Measurements from ENCODE around the gene FREM2.

FREM2 gene

DNA sequence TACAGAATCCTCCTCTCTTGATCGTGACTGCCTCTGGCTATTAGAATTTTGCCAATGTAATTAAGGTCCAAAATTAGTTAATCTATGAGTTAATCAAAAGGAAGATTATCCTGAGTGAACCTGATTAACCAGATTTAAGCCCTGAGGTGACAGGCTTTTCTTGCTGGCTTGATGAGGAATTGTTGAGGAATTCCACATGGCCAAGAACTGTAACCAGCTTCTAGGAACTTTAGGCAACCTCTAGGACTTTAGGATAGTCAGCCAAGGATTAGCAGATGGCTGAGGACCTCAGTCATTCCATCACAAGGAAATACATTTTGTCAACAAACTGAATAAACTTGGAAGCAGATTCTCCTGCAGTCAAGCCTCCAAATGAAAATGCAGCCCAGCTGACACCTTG, 219.0 kb downstream of the FREM2 start:
- Histone ChIP-seq H3K36me3 (ENCODE audit: control insufficient read depth in 2 of 2, insufficient read depth in 1 of 2, low read length in 2 of 2) (no peaks in the 10 kb centered on the region), H3K4me3 (ENCODE audit: low read depth, low read length) (no peak overlapping the region), H3K4me1 (ENCODE audit: control insufficient read depth, insufficient read depth, low read length) (no peaks in the 10 kb centered on the region), H3K27ac (ENCODE audit: extremely low read depth, low read depth, low read length) (no peak overlapping the region), H3K9me3 (ENCODE audit: control insufficient read depth, insufficient read depth, low read depth, low read length) (no peaks in the 10 kb centered on the region)
- TF ChIP-seq ZNF239 (tag by site-specific recombination; IDR thresholded peaks at IDR 0.05) (no peak), ZNF48 (tag by site-specific recombination; IDR thresholded peaks at IDR 0.05) (no peak), ZNF350 (tag by site-specific recombination; IDR thresholded peaks at IDR 0.05) (no peak), ZNF837 (tag by site-specific recombination; IDR thresholded peaks at IDR 0.05) (no peak), ZNF843 (tag by site-specific recombination; IDR thresholded peaks at IDR 0.05) (no peak), ZNF394 (tag by site-specific recombination; IDR thresholded peaks at IDR 0.05; ENCODE audit: borderline replicate concordance) (no peak), ZNF610 (tag by site-specific recombination; IDR thresholded peaks at IDR 0.05; ENCODE audit: borderline replicate concordance) (no peak), ZNF558 (tag by site-specific recombination; IDR thresholded peaks at IDR 0.05) (no peak), ZNF514 (tag by site-specific recombination; IDR thresholded peaks at IDR 0.05) (no peak), KLF7 (tag by site-specific recombination; IDR thresholded peaks at IDR 0.05; ENCODE audit: borderline replicate concordance) (no peak), ZBTB17 (tag by site-specific recombination; IDR thresholded peaks at IDR 0.05) (no peak), MZF1 (tag by site-specific recombination; IDR thresholded peaks at IDR 0.05; ENCODE audit: borderline replicate concordance) (no peak), SP7 (tag by site-specific recombination; IDR thresholded peaks at IDR 0.05) (no peak), ZNF202 (tag by site-specific recombination; IDR thresholded peaks at IDR 0.05; ENCODE audit: borderline replicate concordance) (no peak), ZNF148 (tag by site-specific recombination; IDR thresholded peaks at IDR 0.05; ENCODE audit: borderline replicate concordance) (no peak), ZBTB7A (tag by site-specific recombination; IDR thresholded peaks at IDR 0.05; ENCODE audit: low read depth) (no peak), ZNF654 (tag by site-specific recombination; IDR thresholded peaks at IDR 0.05; ENCODE audit: low read depth) (no peak)
- ChIA-PET POLR2A (no interaction called here), CTCF (interaction anchor here (0.6 kb wide), 1 partner anchor 443 kb away, joined by 4 read pairs; no protein-coding TSS in a partner anchor)

- Histone ChIP-seq H3K27ac (ENCODE audit: extremely low read depth, low read depth, low read length) (no peak overlapping the region), H3K4me3 (ENCODE audit: low read depth, low read length) (no peak overlapping the region), H3K9me3 (ENCODE audit: control insufficient read depth, insufficient read depth, low read depth, low read length) (no peaks in the 10 kb centered on the region), H3K36me3 (ENCODE audit: control insufficient read depth in 2 of 2, insufficient read depth in 1 of 2, low read length in 2 of 2) (no peaks in the 10 kb centered on the region), H3K4me1 (ENCODE audit: control insufficient read depth, insufficient read depth, low read length) (no peaks in the 10 kb centered on the region)
- ChIA-PET POLR2A (no interaction called here), CTCF (no interaction called here)
- TF ChIP-seq SCRT1 (tag by site-specific recombination; IDR thresholded peaks at IDR 0.05; ENCODE audit: borderline replicate concordance) (0 out of 2 replicates have a peak, but pooled peaks have one; percentile 19), ZNF610 (tag by site-specific recombination; IDR thresholded peaks at IDR 0.05; ENCODE audit: borderline replicate concordance) (no peak), REPIN1 (tag by site-specific recombination; IDR thresholded peaks at IDR 0.05; ENCODE audit: low read depth) (no peak), ZNF626 (tag by site-specific recombination; IDR thresholded peaks at IDR 0.05) (no peak), KLF1 (tag by site-specific recombination; IDR thresholded peaks at IDR 0.05) (no peak), SCRT2 (tag by site-specific recombination; IDR thresholded peaks at IDR 0.05) (peak; percentile 92), ZNF501 (tag by site-specific recombination; IDR thresholded peaks at IDR 0.05) (no peak)
- TF ChIP-seq, protein P1, sequence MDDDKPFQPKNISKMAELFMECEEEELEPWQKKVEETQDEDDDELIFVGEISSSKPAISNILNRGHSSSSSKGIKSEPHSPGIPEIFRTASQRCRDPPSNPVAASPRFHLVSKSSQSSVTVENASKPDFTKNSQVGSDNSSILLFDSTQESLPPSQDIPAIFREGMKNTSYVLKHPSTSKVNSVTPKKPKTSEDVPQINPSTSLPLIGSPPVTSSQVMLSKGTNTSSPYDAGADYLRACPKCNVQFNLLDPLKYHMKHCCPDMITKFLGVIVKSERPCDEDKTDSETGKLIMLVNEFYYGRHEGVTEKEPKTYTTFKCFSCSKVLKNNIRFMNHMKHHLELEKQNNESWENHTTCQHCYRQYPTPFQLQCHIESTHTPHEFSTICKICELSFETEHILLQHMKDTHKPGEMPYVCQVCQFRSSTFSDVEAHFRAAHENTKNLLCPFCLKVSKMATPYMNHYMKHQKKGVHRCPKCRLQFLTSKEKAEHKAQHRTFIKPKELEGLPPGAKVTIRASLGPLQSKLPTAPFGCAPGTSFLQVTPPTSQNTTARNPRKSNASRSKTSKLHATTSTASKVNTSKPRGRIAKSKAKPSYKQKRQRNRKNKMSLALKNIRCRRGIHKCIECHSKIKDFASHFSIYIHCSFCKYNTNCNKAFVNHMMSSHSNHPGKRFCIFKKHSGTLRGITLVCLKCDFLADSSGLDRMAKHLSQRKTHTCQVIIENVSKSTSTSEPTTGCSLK (tag by site-specific recombination; IDR thresholded peaks at IDR 0.05) = no peak
Observed at GRCh38 chr13:38908574-38908973, 221.7 kb downstream of the FREM2 start.
